ENCODE results near the gene AOC3. TPM values are rescaled to one million over a fixed set of nuclear protein-coding genes. Genes with fewer than 3 reads are reported as not detected.

AOC3 gene
- total and polyA plus RNA-seq, 2 of the 13 experiments (the other 11 are each of a cell fraction or from before 2014, with no cell fraction given): 8.7 to 51.7 TPM

- Histone ChIP-seq H4K20me1 (ENCODE audit: insufficient read depth, low read length) (no peaks in the 10 kb centered on the region), H3K27me3 (ENCODE audit: control insufficient read depth in 1 of 2, insufficient read depth in 2 of 2, low read length in 2 of 2) (no peaks in the 10 kb centered on the region; a peak in 1 of 5 replicates), H3K79me2 (ENCODE audit: insufficient read depth, low read length) (peaks cover 38% of the 10 kb centered on the region), H3K36me3 (replicated peaks in 1 of 2; ENCODE audit: control insufficient read depth in 1 of 2, insufficient read depth in 2 of 2, low read length in 2 of 2) (peaks cover 10 to 22% of the 10 kb centered on the region in 2 experiments), H3K9ac (ENCODE audit: insufficient read depth, low read depth, low read length) (peak within 1 kb of the TSS; percentile 94), H3K4me1 (ENCODE audit: insufficient read depth, low read length) (peaks cover 40% of the 10 kb centered on the region), H3K9me3 (ENCODE audit: low read length) (no peaks in the 10 kb centered on the region), H2AFZ (ENCODE audit: low read length) (peak within 1 kb of the TSS; percentile 86), H3K27ac (ENCODE audit: extremely low read length, insufficient read depth, low read length) (peak within 1 kb of the TSS; percentile 90), H3K4me3 (replicated peaks in 1 of 3; ENCODE audit: insufficient read depth in 1 of 3, low read depth in 2 of 3, low read length in 3 of 3) (peak within 1 kb of the TSS; percentile 92 to 98 (median 92)), H3K4me2 (ENCODE audit: low read depth, low read length) (peak within 1 kb of the TSS; percentile 92)
- intact Hi-C loops (cut with micrococcal nuclease; ENCODE audit: unreplicated experiment): loop anchor here (5.0 kb wide), 1 partner anchor 164 kb away; the partner anchor contains the start of gene RPL27
- FAIRE-seq: peak; percentile 79
- ChIA-PET CTCF (ENCODE audit: low intra/inter-chr PET ratio, low total read pairs) (no interaction called here), POLR2A (interaction anchor here (0.6 to 5.9 kb wide), 28 partner anchors 9 to 266 kb away, joined by 3 to 73 read pairs (median 5); partner anchors contain the start of genes AOC2, BECN1, CNTD1 and COA3)
- ATAC-seq: peak; percentile 95
- peak; percentile 88 for DNase-seq (ENCODE audit: low spot score)
- WGBS (ENCODE audit: low lambda C conversion rate): under 1% methylated on average over 46 of the region's 71 CpGs
- in situ Hi-C loops (cut with HindIII; ENCODE audit: extremely low pct_ligation_motif_present, low pct_unique_long_range_greater_than_20kb): no loop called here
- TSS peak; percentile 90 for BruUV-seq (replicated peaks)
- TF ChIP-seq KLF16 (CRISPR knock-in tag; IDR thresholded peaks at IDR 0.05): peak in 1 of 2 experiments; percentile 92; a peak in 2 of 4 replicates
- peak; percentile 82 for TF ChIP-seq ZNF143 (CRISPR knock-in tag; IDR thresholded peaks at IDR 0.05)
- peak; percentile 78 for TF ChIP-seq ZBTB7A (CRISPR knock-in tag; IDR thresholded peaks at IDR 0.05)
- TF ChIP-seq ZNF777 (CRISPR knock-in tag; IDR thresholded peaks at IDR 0.05): peak; percentile 77
- no peak for TF ChIP-seq CEBPZ (IDR thresholded peaks at IDR 0.05; ENCODE audit: low read length)
- TF ChIP-seq ZNF569 (CRISPR knock-in tag; IDR thresholded peaks at IDR 0.05; ENCODE audit: borderline replicate concordance): no peak
- peak; percentile 45; the same call in 1 of the 2 replicates for TF ChIP-seq CEBPG (CRISPR knock-in tag; IDR thresholded peaks at IDR 0.05)
- TF ChIP-seq HNF4G (IDR thresholded peaks at IDR 0.05; ENCODE audit: borderline replicate concordance, low read depth, low read length): peak; percentile 4; the same call in 1 of the 2 replicates
- no peak; the same call in 1 of the 2 replicates for TF ChIP-seq HNF4G (CRISPR knock-in tag; IDR thresholded peaks at IDR 0.05; ENCODE audit: borderline replicate concordance, low read depth)
- no peak; the same call in 1 of the 2 replicates for TF ChIP-seq ZNF788 (CRISPR knock-in tag; IDR thresholded peaks at IDR 0.05; ENCODE audit: borderline replicate concordance)
- peak; percentile 91 for TF ChIP-seq ZNF44 (CRISPR knock-in tag; IDR thresholded peaks at IDR 0.05)
- peak; percentile 70 for TF ChIP-seq ZBTB20 (CRISPR knock-in tag; IDR thresholded peaks at IDR 0.05; ENCODE audit: borderline replicate concordance, low read depth)
- peak; percentile 40 for TF ChIP-seq MIXL1 (CRISPR knock-in tag; IDR thresholded peaks at IDR 0.05)
- TF ChIP-seq MXD4 (CRISPR knock-in tag; IDR thresholded peaks at IDR 0.05): peak; percentile 99
- TF ChIP-seq ZNF460 (CRISPR knock-in tag; IDR thresholded peaks at IDR 0.05; ENCODE audit: borderline replicate concordance): 0 out of 2 replicates have a peak, but pooled peaks have one; percentile 30
- TF ChIP-seq PPARG (CRISPR knock-in tag; conservative IDR thresholded peaks at IDR 0.05): peak; percentile 49
- TF ChIP-seq SSRP1 (CRISPR knock-in tag; IDR thresholded peaks at IDR 0.05): peak; percentile 21; the same call in 1 of the 2 replicates
- TF ChIP-seq ZNF629 (CRISPR knock-in tag; conservative IDR thresholded peaks at IDR 0.05): no peak
- TF ChIP-seq ASH2L (IDR thresholded peaks at IDR 0.05; ENCODE audit: insufficient read length, low read depth, low read length): peak; percentile 99
- peak; percentile 86; the same call in 1 of the 2 replicates for TF ChIP-seq SATB2 (CRISPR knock-in tag; IDR thresholded peaks at IDR 0.05)
- TF ChIP-seq HNF4A (CRISPR knock-in tag; IDR thresholded peaks at IDR 0.05): peak; percentile 17
These were observed 17.8 kb upstream of the AOC3 start, which contains the start of gene PSME3 for GRCh38 chr17:42832934-42833766. Gene PSME3 (plus strand): TSS chr17:42833397. CDS start chr17:42833632, 235 bp downstream.

Data from HepG2 (cell line).